Measurements from ENCODE around the gene FZR1.

FZR1 gene

GRCh38 chr19:3475449-3475848, 30.7 kb upstream of the FZR1 start:
- H3K4me1 ChIP-seq (ENCODE audit: insufficient read depth, low read length), result peaks cover 29% of the 10 kb centered on the region
- TF ChIP-seq, protein P1, sequence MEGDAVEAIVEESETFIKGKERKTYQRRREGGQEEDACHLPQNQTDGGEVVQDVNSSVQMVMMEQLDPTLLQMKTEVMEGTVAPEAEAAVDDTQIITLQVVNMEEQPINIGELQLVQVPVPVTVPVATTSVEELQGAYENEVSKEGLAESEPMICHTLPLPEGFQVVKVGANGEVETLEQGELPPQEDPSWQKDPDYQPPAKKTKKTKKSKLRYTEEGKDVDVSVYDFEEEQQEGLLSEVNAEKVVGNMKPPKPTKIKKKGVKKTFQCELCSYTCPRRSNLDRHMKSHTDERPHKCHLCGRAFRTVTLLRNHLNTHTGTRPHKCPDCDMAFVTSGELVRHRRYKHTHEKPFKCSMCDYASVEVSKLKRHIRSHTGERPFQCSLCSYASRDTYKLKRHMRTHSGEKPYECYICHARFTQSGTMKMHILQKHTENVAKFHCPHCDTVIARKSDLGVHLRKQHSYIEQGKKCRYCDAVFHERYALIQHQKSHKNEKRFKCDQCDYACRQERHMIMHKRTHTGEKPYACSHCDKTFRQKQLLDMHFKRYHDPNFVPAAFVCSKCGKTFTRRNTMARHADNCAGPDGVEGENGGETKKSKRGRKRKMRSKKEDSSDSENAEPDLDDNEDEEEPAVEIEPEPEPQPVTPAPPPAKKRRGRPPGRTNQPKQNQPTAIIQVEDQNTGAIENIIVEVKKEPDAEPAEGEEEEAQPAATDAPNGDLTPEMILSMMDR (IDR thresholded peaks at IDR 0.05; ENCODE audit: borderline replicate concordance, extremely low read depth, low read length, poor library complexity, severe bottlenecking), result no peak
- TF ChIP-seq EZH2 (IDR thresholded peaks at IDR 0.05; ENCODE audit: borderline replicate concordance, low read depth, low read length, severe bottlenecking), result no peak

DNA sequence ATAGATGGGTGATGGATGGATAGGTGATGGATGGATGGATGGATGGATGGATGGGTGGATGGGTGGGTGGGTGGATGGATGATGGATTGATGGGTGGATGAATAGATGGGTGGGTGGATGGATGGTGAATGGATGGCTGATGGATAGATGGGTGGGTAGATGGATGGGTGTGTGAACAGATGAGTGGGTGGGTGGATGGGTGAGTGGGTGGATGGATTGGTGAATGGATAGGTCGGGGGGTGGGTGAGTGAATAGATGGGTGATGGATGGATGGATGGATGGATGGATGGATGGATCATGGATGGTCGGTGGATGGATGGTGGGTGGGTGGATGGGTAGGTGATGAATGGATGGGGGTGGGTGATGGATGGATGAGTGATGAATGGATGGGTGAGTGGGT, 29.3 kb upstream of the FZR1 start:
- Histone ChIP-seq H3K27ac (ENCODE audit: low read length) (no peak overlapping the region), H3K4me1 (ENCODE audit: insufficient read depth, low read length) (peaks cover 31% of the 10 kb centered on the region), H3K4me2 (ENCODE audit: insufficient read depth, low read length) (no peak overlapping the region), H2AFZ (ENCODE audit: low read depth, low read length) (no peak overlapping the region), H3K27me3 (ENCODE audit: insufficient read depth, low read length, poor library complexity) (no peaks in the 10 kb centered on the region), H3K9ac (ENCODE audit: low read depth, low read length) (no peak overlapping the region), H4K20me1 (ENCODE audit: insufficient read depth, low read length) (no peaks in the 10 kb centered on the region), H3K79me2 (ENCODE audit: insufficient read depth, low read length) (no peaks in the 10 kb centered on the region), H3K9me3 (ENCODE audit: insufficient read depth, low read length, severe bottlenecking) (no peaks in the 10 kb centered on the region), H3K36me3 (ENCODE audit: insufficient read depth, low read length) (no peaks in the 10 kb centered on the region; the same call in 1 of the 2 replicates), H3K4me3 (ENCODE audit: low read depth in 1 of 2, low read length in 2 of 2) (no peak overlapping the region)
- no peak for DNase-seq
- ATAC-seq (ENCODE audit: insufficient read depth, low read depth), result no peak
- TF ChIP-seq, protein P1 (IDR thresholded peaks at IDR 0.05; ENCODE audit: borderline replicate concordance, extremely low read depth, low read length, poor library complexity, severe bottlenecking), result no peak
- TF ChIP-seq EZH2 (IDR thresholded peaks at IDR 0.05; ENCODE audit: borderline replicate concordance, low read depth, low read length, severe bottlenecking), result no peak

More at GRCh38 chr19:3475449-3475848, 30.7 kb upstream of the FZR1 start:
- H3K9me3 ChIP-seq (ENCODE audit: insufficient read depth, low read length, severe bottlenecking), result no peaks in the 10 kb centered on the region
- ATAC-seq (ENCODE audit: insufficient read depth, low read depth), result no peak
- no peak overlapping the region for H3K27ac ChIP-seq (ENCODE audit: low read length)
- H3K79me2 ChIP-seq (ENCODE audit: insufficient read depth, low read length), result no peaks in the 10 kb centered on the region
- no peak overlapping the region for H3K4me2 ChIP-seq (ENCODE audit: insufficient read depth, low read length)
- H3K27me3 ChIP-seq (ENCODE audit: insufficient read depth, low read length, poor library complexity), result no peaks in the 10 kb centered on the region
- H3K4me3 ChIP-seq (ENCODE audit: low read depth in 1 of 2, low read length in 2 of 2), result no peak overlapping the region
- no peak for DNase-seq
- no peaks in the 10 kb centered on the region; the same call in 1 of the 2 replicates for H3K36me3 ChIP-seq (ENCODE audit: insufficient read depth, low read length)
- H3K9ac ChIP-seq (ENCODE audit: low read depth, low read length), result no peak overlapping the region
- H2AFZ ChIP-seq (ENCODE audit: low read depth, low read length), result no peak overlapping the region
- H4K20me1 ChIP-seq (ENCODE audit: insufficient read depth, low read length), result no peaks in the 10 kb centered on the region

DNA sequence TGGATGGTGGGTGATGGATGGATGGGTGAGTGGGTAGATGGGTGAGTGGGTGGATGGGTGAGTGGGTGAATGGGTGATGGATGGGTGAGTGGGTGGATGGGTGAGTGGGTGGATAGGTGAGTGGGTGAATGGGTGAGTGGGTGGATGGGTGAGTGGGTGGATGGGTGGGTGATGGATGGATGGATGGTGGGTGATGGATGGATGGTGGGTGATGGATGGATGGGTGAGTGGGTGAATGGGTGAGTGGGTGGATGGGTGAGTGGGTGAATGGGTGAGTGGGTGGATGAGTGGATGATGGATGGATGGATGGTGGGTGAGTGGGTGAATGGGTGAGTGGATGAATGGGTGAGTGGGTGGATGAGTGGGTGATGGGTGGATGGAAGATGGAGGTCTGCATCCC, 28.6 kb upstream of the FZR1 start:
- Histone ChIP-seq H4K20me1 (ENCODE audit: insufficient read depth, low read length) (no peaks in the 10 kb centered on the region), H3K27ac (ENCODE audit: low read length) (peak overlapping the region; percentile 90), H3K4me1 (ENCODE audit: insufficient read depth, low read length) (peaks cover 31% of the 10 kb centered on the region), H3K36me3 (ENCODE audit: insufficient read depth, low read length) (no peaks in the 10 kb centered on the region; the same call in 1 of the 2 replicates), H2AFZ (ENCODE audit: low read depth, low read length) (no peak overlapping the region), H3K27me3 (ENCODE audit: insufficient read depth, low read length, poor library complexity) (no peaks in the 10 kb centered on the region), H3K4me3 (ENCODE audit: low read depth in 1 of 2, low read length in 2 of 2) (no peak overlapping the region; a peak in 1 of 4 replicates), H3K4me2 (ENCODE audit: insufficient read depth, low read length) (peak overlapping the region; percentile 68; the same call in 1 of the 2 replicates), H3K9ac (ENCODE audit: low read depth, low read length) (no peak overlapping the region), H3K79me2 (ENCODE audit: insufficient read depth, low read length) (no peaks in the 10 kb centered on the region), H3K9me3 (ENCODE audit: insufficient read depth, low read length, severe bottlenecking) (no peaks in the 10 kb centered on the region)
- DNase-seq, result no peak
- no peak for ATAC-seq (ENCODE audit: insufficient read depth, low read depth)
- TF ChIP-seq, protein P1 (IDR thresholded peaks at IDR 0.05; ENCODE audit: borderline replicate concordance, extremely low read depth, low read length, poor library complexity, severe bottlenecking), result no peak
- no peak for TF ChIP-seq EZH2 (IDR thresholded peaks at IDR 0.05; ENCODE audit: borderline replicate concordance, low read depth, low read length, severe bottlenecking)

Data from DND-41 (cell line).